Endothelial cell of umbilical vein (primary cell): Measurements from ENCODE around the gene ENOPH1. TPM values are rescaled to one million over a fixed set of nuclear protein-coding genes. Genes with fewer than 3 reads are reported as not detected.

Experiments used
- BruUV-seq: library from RNA; stranded (reverse); fragments of 400-500 nt; replicated peaks from 2 replicates; lab custom pipeline; 2021; lab: Mats Ljungman, UMichigan
- CTCF ChIA-PET: fragments of 300-600, 350-600 bp; sonication (Branson Sonifier 250); formaldehyde crosslinking; loops from one replicate; lab custom pipeline; 2021; ENCODE audit warnings: antibody characterized with exemption, inconsistent platforms; lab: Charles Lee
- POLR2A ChIA-PET: fragments of 300-600, 350-600 bp; sonication (Branson Sonifier 250); formaldehyde crosslinking; loops from one replicate; lab custom pipeline; 2021; ENCODE audit warnings: antibody characterized with exemption, inconsistent platforms; lab: Charles Lee
- DNase-seq: peaks from one replicate; pipeline ENCODE4 v3.0.0-alpha.2; 2011; ENCODE audit warnings: low read depth, low spot score
- FAIRE-seq: peaks from 2 replicates; lab custom pipeline; 2011; peaks lifted over from hg19 to GRCh38; lab: Jason Lieb, UNC
- H2AFZ ChIP-seq: 2 replicates; pipeline ENCODE4 v1.6.0; 2012; ENCODE audit warnings: low read depth, low read length, control low read depth, inconsistent platforms
- H3K27ac ChIP-seq: 2 replicates; pipeline ENCODE4 v1.5.1; 2011; ENCODE audit warnings: low read depth, mild to moderate bottlenecking, control low read depth, low read length, moderate library complexity; ENCODE audit not compliant: insufficient read depth
- H3K27me3 ChIP-seq, 2 experiments: 2 replicates each; pipeline versions ENCODE4 v1.6.0 to v1.6.1; 2011; ENCODE audit warnings: low read length in 2 of 2, mixed read lengths in 1 of 2; ENCODE audit not compliant: control insufficient read depth in 2 of 2, insufficient read depth in 2 of 2
- H3K36me3 ChIP-seq, 2 experiments: 2 replicates in 1 of 2; 3 replicates in 1 of 2; pipeline ENCODE4 v1.5.1; 2011; ENCODE audit warnings: low read length in 2 of 2, mild to moderate bottlenecking in 1 of 2, moderate library complexity in 1 of 2; ENCODE audit not compliant: control insufficient read depth in 2 of 2, insufficient read depth in 2 of 2; ENCODE audit errors: extremely low read depth in 1 of 2
- H3K4me1 ChIP-seq: 3 replicates; pipeline ENCODE4 v1.5.1; 2011; ENCODE audit warnings: mild to moderate bottlenecking, low read length; ENCODE audit not compliant: control insufficient read depth, insufficient read depth; ENCODE audit errors: extremely low read depth
- H3K4me2 ChIP-seq: 2 replicates; pipeline ENCODE4 v1.6.1; 2011; ENCODE audit warnings: low read length, control low read depth, mixed read lengths; ENCODE audit not compliant: insufficient read depth
- H3K4me3 ChIP-seq, 3 experiments: fragments of 200-600 bp in 1 of 3; sonication (generic), shearing (Covaris generic) in 1 of 3; replicated peaks in 1 of 3; 2 replicates each; pipeline ENCODE4 v1.5.1; 2011 to 2016; ENCODE audit warnings: control low read depth in 3 of 3, low read length in 3 of 3, mild to moderate bottlenecking in 2 of 3, inconsistent platforms in 1 of 3, low read depth in 1 of 3, moderate library complexity in 1 of 3; ENCODE audit not compliant: insufficient read depth in 1 of 3
- H3K79me2 ChIP-seq: 2 replicates; pipeline ENCODE4 v1.6.0; 2012; ENCODE audit warnings: low read length, inconsistent platforms; ENCODE audit not compliant: control insufficient read depth, insufficient read depth
- H3K9ac ChIP-seq: replicated peaks from 2 replicates; pipeline ENCODE3; 2011; ENCODE audit warnings: low read length, control low read depth; ENCODE audit not compliant: insufficient read depth; ENCODE audit errors: extremely low read depth
- H3K9me1 ChIP-seq: replicated peaks from 3 replicates; pipeline ENCODE4 v1.6.0; 2011; ENCODE audit warnings: mild to moderate bottlenecking, low read length; ENCODE audit not compliant: control insufficient read depth, insufficient read depth; ENCODE audit errors: extremely low read depth
- H3K9me3 ChIP-seq: replicated peaks from 2 replicates; pipeline ENCODE4 v1.5.1; 2012; ENCODE audit warnings: low read length, inconsistent platforms; ENCODE audit not compliant: control insufficient read depth, insufficient read depth
- H4K20me1 ChIP-seq: replicated peaks from 2 replicates; pipeline ENCODE3; 2011; ENCODE audit warnings: mild to moderate bottlenecking, low read length; ENCODE audit not compliant: control insufficient read depth, insufficient read depth; ENCODE audit errors: extremely low read depth
- EZH2 ChIP-seq: IDR thresholded peaks from 2 replicates; pipeline ENCODE4 v1.6.1; 2012; ENCODE audit warnings: borderline replicate concordance, low read depth, mild to moderate bottlenecking, moderate library complexity, low read length, inconsistent platforms; ENCODE audit not compliant: severe bottlenecking
- FOS ChIP-seq: IDR thresholded peaks from 2 replicates; pipeline ENCODE4 v1.6.1; 2011; ENCODE audit warnings: mild to moderate bottlenecking, low read length, moderate library complexity, borderline replicate concordance; ENCODE audit not compliant: insufficient read depth
- GATA2 ChIP-seq: IDR thresholded peaks from 2 replicates; pipeline ENCODE4 v1.7.0; 2011; ENCODE audit warnings: low read depth, mild to moderate bottlenecking, moderate library complexity, mixed read lengths, low read length; ENCODE audit not compliant: insufficient read length, insufficient read depth
- JUN ChIP-seq: IDR thresholded peaks from 2 replicates; pipeline ENCODE4 v1.6.1; 2011; ENCODE audit warnings: borderline replicate concordance, low read depth; ENCODE audit not compliant: insufficient read length, insufficient read depth
- MYC ChIP-seq: IDR thresholded peaks from one replicate; pipeline ENCODE4 v1.6.1; 2011; ENCODE audit warnings: mild to moderate bottlenecking, low read depth, low read length
- POLR2A ChIP-seq: IDR thresholded peaks from 2 replicates; pipeline ENCODE4 v1.6.1; 2012; ENCODE audit warnings: low read depth, mild to moderate bottlenecking, control low read depth, low read length
- POLR2AphosphoS5 ChIP-seq: IDR thresholded peaks from 2 replicates; pipeline ENCODE4 v1.6.1; 2012; ENCODE audit warnings: low read depth, mild to moderate bottlenecking, control low read depth, low read length, moderate library complexity; ENCODE audit not compliant: insufficient read depth
- dilution Hi-C: fragments of 300-500 bp; cut with MboI; formaldehyde crosslinking; loops from one replicate; pipeline ENCODE4 v1.15.0; 2019; ENCODE audit warnings: low sequenced_read_pairs; ENCODE audit not compliant: extremely low pct_ligation_motif_present
- intact Hi-C: fragments of 100-400 bp; cut with micrococcal nuclease; formaldehyde crosslinking; loops from one replicate; pipeline ENCODE4 v1.10.0; 2022
- polyA plus RNA-seq, 4 experiments: library from polyadenylated mRNA; depleted of rRNA in 3 of 4; stranded (reverse) in 3 of 4; unstranded in 1 of 4; fragments of >200 nt; gene quantifications; 2 replicates each; pipeline versions ENCODE4 v1.2.1 to v1.2.3, GENCODE V29; 2011 to 2012; ENCODE audit warnings: missing spikeins in 1 of 4
- total RNA-seq: library from RNA; stranded (reverse); gene quantifications from 2 replicates; pipeline ENCODE4 v1.2.3, GENCODE V29; 2021
- TF ChIP-seq, protein P1 (sequence below): IDR thresholded peaks from 2 replicates; pipeline ENCODE4 v1.6.1; 2011; ENCODE audit not compliant: insufficient read depth, insufficient read length
- TF ChIP-seq, protein P2 (sequence below), 2 donors: IDR thresholded peaks; 1 replicate in 1 of 2; 2 replicates in 1 of 2; pipeline ENCODE4 v1.5.1; 2011; ENCODE audit warnings: low read length in 2 of 2, mild to moderate bottlenecking in 2 of 2, moderate library complexity in 2 of 2, control low read depth in 1 of 2, inconsistent platforms in 1 of 2, low read depth in 1 of 2; ENCODE audit not compliant: insufficient read depth in 1 of 2; ENCODE audit errors: extremely low read depth in 1 of 2

The ENOPH1 gene
- total and polyA plus RNA-seq, 2 donors (not counting 3 experiments of a cell fraction or from before 2014, with no cell fraction given), result 11.1 to 35.0 TPM

DNA sequence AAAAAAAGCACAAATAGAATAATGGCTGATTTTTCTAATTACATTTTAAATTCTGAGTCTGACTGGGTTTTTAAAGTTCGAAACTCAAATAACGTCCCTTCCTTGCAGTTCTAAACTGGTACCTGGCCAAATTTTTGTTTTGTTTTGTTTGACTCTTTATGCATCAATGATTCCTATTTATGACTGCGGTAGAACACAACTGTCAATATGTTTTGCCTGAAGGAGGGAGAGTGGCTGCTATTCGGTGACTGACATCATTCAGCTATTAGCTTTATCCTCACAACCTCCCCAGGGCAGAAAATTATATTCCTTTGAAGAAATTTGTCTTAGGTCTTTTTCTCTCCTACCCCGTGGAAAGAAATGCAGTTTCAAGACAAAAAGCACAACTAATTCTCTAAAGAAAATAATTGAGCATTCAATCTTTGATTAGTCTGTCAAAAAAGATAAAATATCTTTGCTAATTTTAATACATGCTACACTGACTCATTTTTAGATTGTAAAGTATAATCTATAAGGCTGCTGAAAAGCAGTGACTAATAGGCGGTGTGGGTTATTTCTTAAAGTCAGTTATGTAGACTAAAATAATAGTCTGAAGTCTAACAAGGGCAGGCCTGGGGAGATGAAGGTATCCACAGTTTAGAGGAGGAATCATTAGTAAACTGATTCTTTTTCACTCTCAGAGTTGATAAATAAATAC, 69.5 kb downstream of the ENOPH1 start:
- no peaks in the 10 kb centered on the region for H3K27me3 ChIP-seq
- H4K20me1 ChIP-seq, result no peaks in the 10 kb centered on the region
- no peak for FAIRE-seq
- POLR2A ChIA-PET, result no interaction called here
- CTCF ChIA-PET, result interaction anchor here (1.4 to 2.2 kb wide), 2 partner anchors 10 to 239 kb away, joined by 10 read pairs; no protein-coding TSS in a partner anchor
- no peak overlapping the region for H3K4me3 ChIP-seq
- no peaks in the 10 kb centered on the region for H3K79me2 ChIP-seq
- intact Hi-C loops, result no loop called here
- no peak overlapping the region for H3K27ac ChIP-seq
- no peak overlapping the region for H3K4me2 ChIP-seq
- no peaks in the 10 kb centered on the region for H3K36me3 ChIP-seq
- DNase-seq, result no peak
- no peak overlapping the region for H2AFZ ChIP-seq
- H3K9ac ChIP-seq, result no peak overlapping the region
- H3K9me3 ChIP-seq, result no peaks in the 10 kb centered on the region
- BruUV-seq, result no TSS peak
- H3K4me1 ChIP-seq, result no peaks in the 10 kb centered on the region
- no peaks in the 10 kb centered on the region for H3K9me1 ChIP-seq
- no peak for TF ChIP-seq FOS
- TF ChIP-seq JUN, result no peak
- no peak for TF ChIP-seq EZH2
- TF ChIP-seq, protein P1, sequence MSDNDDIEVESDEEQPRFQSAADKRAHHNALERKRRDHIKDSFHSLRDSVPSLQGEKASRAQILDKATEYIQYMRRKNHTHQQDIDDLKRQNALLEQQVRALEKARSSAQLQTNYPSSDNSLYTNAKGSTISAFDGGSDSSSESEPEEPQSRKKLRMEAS, result no peak
- TF ChIP-seq, protein P2, sequence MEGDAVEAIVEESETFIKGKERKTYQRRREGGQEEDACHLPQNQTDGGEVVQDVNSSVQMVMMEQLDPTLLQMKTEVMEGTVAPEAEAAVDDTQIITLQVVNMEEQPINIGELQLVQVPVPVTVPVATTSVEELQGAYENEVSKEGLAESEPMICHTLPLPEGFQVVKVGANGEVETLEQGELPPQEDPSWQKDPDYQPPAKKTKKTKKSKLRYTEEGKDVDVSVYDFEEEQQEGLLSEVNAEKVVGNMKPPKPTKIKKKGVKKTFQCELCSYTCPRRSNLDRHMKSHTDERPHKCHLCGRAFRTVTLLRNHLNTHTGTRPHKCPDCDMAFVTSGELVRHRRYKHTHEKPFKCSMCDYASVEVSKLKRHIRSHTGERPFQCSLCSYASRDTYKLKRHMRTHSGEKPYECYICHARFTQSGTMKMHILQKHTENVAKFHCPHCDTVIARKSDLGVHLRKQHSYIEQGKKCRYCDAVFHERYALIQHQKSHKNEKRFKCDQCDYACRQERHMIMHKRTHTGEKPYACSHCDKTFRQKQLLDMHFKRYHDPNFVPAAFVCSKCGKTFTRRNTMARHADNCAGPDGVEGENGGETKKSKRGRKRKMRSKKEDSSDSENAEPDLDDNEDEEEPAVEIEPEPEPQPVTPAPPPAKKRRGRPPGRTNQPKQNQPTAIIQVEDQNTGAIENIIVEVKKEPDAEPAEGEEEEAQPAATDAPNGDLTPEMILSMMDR (IDR thresholded peaks at IDR 0.05; ENCODE audit: extremely low read depth in 1 of 2, insufficient read depth in 1 of 2, low read depth in 1 of 2, low read length in 2 of 2), result no peak
- no peak for TF ChIP-seq GATA2
- TF ChIP-seq POLR2A, result no peak
- no peak for TF ChIP-seq POLR2AphosphoS5
- no peak for TF ChIP-seq MYC
- dilution Hi-C loops, result no loop called here
